ENCODE data around the gene MTERF1. TPM values are rescaled to one million over a fixed set of nuclear protein-coding genes. Genes with fewer than 3 reads are reported as not detected.

MTERF1 gene
- total RNA-seq, 1 experiment from 2014 or later = 13.6 TPM

DNA sequence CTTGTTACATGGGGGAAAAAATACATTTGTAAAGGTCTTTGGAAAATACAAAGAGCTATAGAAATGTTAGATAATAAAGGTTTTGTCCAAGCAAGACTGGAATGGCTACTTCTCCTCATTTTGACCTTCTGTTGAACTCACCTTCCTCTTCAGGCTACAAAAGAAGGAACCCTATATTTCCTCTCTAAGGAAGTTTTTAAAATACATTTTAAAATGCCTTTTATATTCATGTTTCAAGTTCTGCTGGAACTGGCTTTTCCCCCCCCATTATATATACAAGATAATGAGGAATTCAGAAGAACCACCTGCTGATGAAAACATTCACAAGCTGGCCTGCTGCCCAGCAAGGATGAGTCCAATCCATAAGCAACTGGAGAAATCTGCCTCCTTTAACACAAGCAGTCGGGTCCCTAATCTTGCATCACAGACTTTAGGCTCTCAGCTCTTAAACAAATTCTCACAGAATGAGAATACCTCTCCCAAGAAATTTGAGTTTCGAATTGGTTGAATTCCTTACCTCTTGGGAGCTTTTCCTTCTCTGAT, 44.6 kb downstream of the MTERF1 start:
- H3K36me3 ChIP-seq (ENCODE audit: control insufficient read depth, insufficient read depth, low read length) = no peaks in the 10 kb centered on the region
- H3K4me3 ChIP-seq (ENCODE audit: low read depth in 2 of 2, low read length in 2 of 2) = no peak overlapping the region
- in situ Hi-C loops (cut with HindIII; ENCODE audit: low pct_unique_long_range_greater_than_20kb, low sequenced_read_pairs) (no loop called here), intact Hi-C loops (cut with micrococcal nuclease; ENCODE audit: unreplicated experiment) (no loop called here)
- no peaks in the 10 kb centered on the region for H3K27me3 ChIP-seq (ENCODE audit: control insufficient read depth, insufficient read depth, low read length)
- TF ChIP-seq POLR2AphosphoS5 (IDR thresholded peaks at IDR 0.05; ENCODE audit: low read depth, low read length) (no peak), TCF7L2 (IDR thresholded peaks at IDR 0.05; ENCODE audit: low read depth, low read length) (no peak), SIN3A (IDR thresholded peaks at IDR 0.05; ENCODE audit: borderline replicate concordance, insufficient read depth, low read depth, low read length) (no peak)
- TF ChIP-seq, protein P1, sequence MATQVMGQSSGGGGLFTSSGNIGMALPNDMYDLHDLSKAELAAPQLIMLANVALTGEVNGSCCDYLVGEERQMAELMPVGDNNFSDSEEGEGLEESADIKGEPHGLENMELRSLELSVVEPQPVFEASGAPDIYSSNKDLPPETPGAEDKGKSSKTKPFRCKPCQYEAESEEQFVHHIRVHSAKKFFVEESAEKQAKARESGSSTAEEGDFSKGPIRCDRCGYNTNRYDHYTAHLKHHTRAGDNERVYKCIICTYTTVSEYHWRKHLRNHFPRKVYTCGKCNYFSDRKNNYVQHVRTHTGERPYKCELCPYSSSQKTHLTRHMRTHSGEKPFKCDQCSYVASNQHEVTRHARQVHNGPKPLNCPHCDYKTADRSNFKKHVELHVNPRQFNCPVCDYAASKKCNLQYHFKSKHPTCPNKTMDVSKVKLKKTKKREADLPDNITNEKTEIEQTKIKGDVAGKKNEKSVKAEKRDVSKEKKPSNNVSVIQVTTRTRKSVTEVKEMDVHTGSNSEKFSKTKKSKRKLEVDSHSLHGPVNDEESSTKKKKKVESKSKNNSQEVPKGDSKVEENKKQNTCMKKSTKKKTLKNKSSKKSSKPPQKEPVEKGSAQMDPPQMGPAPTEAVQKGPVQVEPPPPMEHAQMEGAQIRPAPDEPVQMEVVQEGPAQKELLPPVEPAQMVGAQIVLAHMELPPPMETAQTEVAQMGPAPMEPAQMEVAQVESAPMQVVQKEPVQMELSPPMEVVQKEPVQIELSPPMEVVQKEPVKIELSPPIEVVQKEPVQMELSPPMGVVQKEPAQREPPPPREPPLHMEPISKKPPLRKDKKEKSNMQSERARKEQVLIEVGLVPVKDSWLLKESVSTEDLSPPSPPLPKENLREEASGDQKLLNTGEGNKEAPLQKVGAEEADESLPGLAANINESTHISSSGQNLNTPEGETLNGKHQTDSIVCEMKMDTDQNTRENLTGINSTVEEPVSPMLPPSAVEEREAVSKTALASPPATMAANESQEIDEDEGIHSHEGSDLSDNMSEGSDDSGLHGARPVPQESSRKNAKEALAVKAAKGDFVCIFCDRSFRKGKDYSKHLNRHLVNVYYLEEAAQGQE (IDR thresholded peaks at IDR 0.05; ENCODE audit: insufficient read depth in 1 of 2, low read depth in 2 of 2, low read length in 1 of 2) = no peak
- TF ChIP-seq, protein P2, sequence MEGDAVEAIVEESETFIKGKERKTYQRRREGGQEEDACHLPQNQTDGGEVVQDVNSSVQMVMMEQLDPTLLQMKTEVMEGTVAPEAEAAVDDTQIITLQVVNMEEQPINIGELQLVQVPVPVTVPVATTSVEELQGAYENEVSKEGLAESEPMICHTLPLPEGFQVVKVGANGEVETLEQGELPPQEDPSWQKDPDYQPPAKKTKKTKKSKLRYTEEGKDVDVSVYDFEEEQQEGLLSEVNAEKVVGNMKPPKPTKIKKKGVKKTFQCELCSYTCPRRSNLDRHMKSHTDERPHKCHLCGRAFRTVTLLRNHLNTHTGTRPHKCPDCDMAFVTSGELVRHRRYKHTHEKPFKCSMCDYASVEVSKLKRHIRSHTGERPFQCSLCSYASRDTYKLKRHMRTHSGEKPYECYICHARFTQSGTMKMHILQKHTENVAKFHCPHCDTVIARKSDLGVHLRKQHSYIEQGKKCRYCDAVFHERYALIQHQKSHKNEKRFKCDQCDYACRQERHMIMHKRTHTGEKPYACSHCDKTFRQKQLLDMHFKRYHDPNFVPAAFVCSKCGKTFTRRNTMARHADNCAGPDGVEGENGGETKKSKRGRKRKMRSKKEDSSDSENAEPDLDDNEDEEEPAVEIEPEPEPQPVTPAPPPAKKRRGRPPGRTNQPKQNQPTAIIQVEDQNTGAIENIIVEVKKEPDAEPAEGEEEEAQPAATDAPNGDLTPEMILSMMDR (IDR thresholded peaks at IDR 0.05) = no peak
- no TSS peak for BruUV-seq (replicated peaks)
- H3K27ac ChIP-seq (ENCODE audit: low read length) = no peak overlapping the region
- H3K9me3 ChIP-seq (ENCODE audit: control insufficient read depth, insufficient read depth, low read depth, low read length) = no peaks in the 10 kb centered on the region
- CTCF ChIA-PET = no interaction called here
- POLR2A ChIA-PET = no interaction called here
- DNase-seq (ENCODE audit: low read depth, low spot score) (no peak), ATAC-seq (no peak)
- no peaks in the 10 kb centered on the region for H3K4me1 ChIP-seq (ENCODE audit: control insufficient read depth, insufficient read depth, low read length)

DNA sequence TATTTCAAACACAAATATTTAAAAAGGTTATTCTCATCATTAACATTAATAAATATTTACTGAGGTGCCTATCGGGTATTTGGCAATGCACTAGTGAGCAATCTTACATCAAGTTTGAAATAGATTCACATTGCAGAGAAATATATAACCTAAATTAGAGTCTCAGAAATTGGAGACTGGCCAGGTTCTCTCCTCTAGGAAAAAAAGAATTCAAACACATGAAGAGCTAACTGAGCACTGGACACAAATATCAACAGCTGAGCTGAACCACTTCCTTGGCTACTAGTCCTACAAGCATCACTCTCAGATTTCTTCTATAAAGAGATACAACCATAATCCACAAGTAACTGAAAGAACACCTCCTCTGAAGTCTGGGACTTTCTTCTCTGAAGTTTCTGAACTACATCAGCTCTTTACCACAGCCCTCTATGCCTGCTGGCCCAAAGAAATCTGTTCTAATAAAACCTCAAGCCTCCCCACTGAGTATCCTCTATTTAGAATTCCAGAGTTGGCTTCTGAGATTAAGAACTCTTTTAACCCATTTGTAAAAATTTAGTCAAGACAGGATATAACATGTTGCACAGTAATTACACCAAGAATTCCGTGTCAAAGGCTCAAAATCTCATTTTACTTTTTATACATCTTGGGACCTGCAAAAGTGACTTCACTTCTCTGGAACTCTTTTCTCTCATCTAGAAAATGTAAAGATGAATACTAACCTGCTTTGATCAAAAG, 45.2 kb downstream of the MTERF1 start:
- intact Hi-C loops (cut with micrococcal nuclease; ENCODE audit: unreplicated experiment) (no loop called here), in situ Hi-C loops (cut with HindIII; ENCODE audit: low pct_unique_long_range_greater_than_20kb, low sequenced_read_pairs) (no loop called here)
- POLR2A ChIA-PET = interaction anchor here (0.6 kb wide), 1 partner anchor 11 kb away, joined by 7 read pairs; no protein-coding TSS in a partner anchor
- ATAC-seq (no peak), DNase-seq (ENCODE audit: low read depth, low spot score) (no peak)
- Histone ChIP-seq H3K27me3 (ENCODE audit: control insufficient read depth, insufficient read depth, low read length) (no peaks in the 10 kb centered on the region), H3K27ac (ENCODE audit: low read length) (no peak overlapping the region), H3K36me3 (ENCODE audit: control insufficient read depth, insufficient read depth, low read length) (no peaks in the 10 kb centered on the region), H3K4me1 (ENCODE audit: control insufficient read depth, insufficient read depth, low read length) (no peaks in the 10 kb centered on the region), H3K9me3 (ENCODE audit: control insufficient read depth, insufficient read depth, low read depth, low read length) (no peaks in the 10 kb centered on the region), H3K4me3 (ENCODE audit: low read depth in 2 of 2, low read length in 2 of 2) (no peak overlapping the region)
- TF ChIP-seq POLR2AphosphoS5 (IDR thresholded peaks at IDR 0.05; ENCODE audit: low read depth, low read length) = no peak
- BruUV-seq (replicated peaks) = no TSS peak
- CTCF ChIA-PET = no interaction called here

DNA sequence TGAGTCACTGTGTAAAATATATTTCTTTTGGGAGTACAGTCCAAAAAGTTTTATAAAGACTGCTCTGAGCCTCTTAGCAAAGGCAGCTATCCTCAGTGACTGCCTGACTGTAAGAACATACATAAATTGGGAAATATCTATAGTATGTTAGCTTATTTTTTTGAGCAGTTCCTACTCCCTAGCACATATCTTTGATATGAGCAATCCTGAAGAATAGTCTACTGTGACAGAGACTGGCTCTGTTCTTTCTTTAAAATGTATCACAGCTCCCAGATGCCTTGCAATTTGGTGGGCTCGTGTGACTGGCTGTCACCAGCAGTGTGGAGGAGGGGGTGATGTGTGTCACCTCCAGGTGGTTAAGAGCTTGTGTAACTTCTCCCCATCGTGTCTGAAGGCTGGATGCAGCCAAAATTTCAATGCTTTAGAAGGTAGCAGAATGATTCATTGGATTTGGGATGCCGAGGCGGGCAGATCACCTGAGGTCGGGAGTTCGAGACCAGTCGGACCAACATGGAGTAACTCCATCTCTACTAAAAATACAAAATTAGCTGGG, 47.9 kb downstream of the MTERF1 start:
- Histone ChIP-seq H3K4me3 (ENCODE audit: low read depth in 2 of 2, low read length in 2 of 2) (no peak overlapping the region), H3K4me1 (ENCODE audit: control insufficient read depth, insufficient read depth, low read length) (no peaks in the 10 kb centered on the region), H3K9me3 (ENCODE audit: control insufficient read depth, insufficient read depth, low read depth, low read length) (no peaks in the 10 kb centered on the region), H3K27me3 (ENCODE audit: control insufficient read depth, insufficient read depth, low read length) (no peaks in the 10 kb centered on the region), H3K27ac (ENCODE audit: low read length) (no peak overlapping the region), H3K36me3 (ENCODE audit: control insufficient read depth, insufficient read depth, low read length) (no peaks in the 10 kb centered on the region)
- in situ Hi-C loops (cut with HindIII; ENCODE audit: low pct_unique_long_range_greater_than_20kb, low sequenced_read_pairs) (no loop called here), intact Hi-C loops (cut with micrococcal nuclease; ENCODE audit: unreplicated experiment) (no loop called here)
- POLR2A ChIA-PET = no interaction called here
- TF ChIP-seq, protein P1 (IDR thresholded peaks at IDR 0.05; ENCODE audit: insufficient read depth in 1 of 2, low read depth in 2 of 2, low read length in 1 of 2) = no peak
- TF ChIP-seq SIN3A (IDR thresholded peaks at IDR 0.05; ENCODE audit: borderline replicate concordance, insufficient read depth, low read depth, low read length) = no peak
- TF ChIP-seq, protein P2 (IDR thresholded peaks at IDR 0.05) = no peak
- TF ChIP-seq POLR2AphosphoS5 (IDR thresholded peaks at IDR 0.05; ENCODE audit: low read depth, low read length) = no peak
- TF ChIP-seq TCF7L2 (IDR thresholded peaks at IDR 0.05; ENCODE audit: low read depth, low read length) = no peak
- no peak for DNase-seq (ENCODE audit: low read depth, low spot score)
- ATAC-seq = no peak
- CTCF ChIA-PET = no interaction called here
- BruUV-seq (replicated peaks) = no TSS peak
